Stomach (tissue), 4 donors: Measurements from ENCODE around the gene C16orf90.

Source experiments
- CTCF ChIP-seq, 7 experiments: fragments of 450-650 bp in 4 of 7; fragments of 200-600 bp in 3 of 7; sonication (generic) in 3 of 7; IDR thresholded peaks; one replicate each; pipeline ENCODE4 v1.5.1; 2016 to 2019; ENCODE audit warnings: antibody characterized with exemption in 7 of 7, control low read depth in 2 of 7, mild to moderate bottlenecking in 1 of 7
- POLR2A ChIP-seq, 4 donors: fragments of 450-650 bp; IDR thresholded peaks; one replicate each; pipeline ENCODE4 v1.6.1; 2016; ENCODE audit warnings: antibody characterized with exemption in 4 of 4, control low read depth in 2 of 4, mild to moderate bottlenecking in 1 of 4, moderate library complexity in 1 of 4
- POLR2AphosphoS5 ChIP-seq, 3 donors: sonication (generic); formaldehyde crosslinking; IDR thresholded peaks; one replicate each; pipeline ENCODE4 v1.6.1; 2016; ENCODE audit warnings: antibody characterized with exemption in 3 of 3

- TF ChIP-seq CTCF (IDR thresholded peaks at IDR 0.05) (no peak), POLR2A (IDR thresholded peaks at IDR 0.05) (no peak), POLR2AphosphoS5 (IDR thresholded peaks at IDR 0.05) (no peak)
These were observed 1.1 kb upstream of the C16orf90 start for GRCh38 chr16:3496386-3496785.
